Activated CD8-positive, alpha-beta memory T cell treated with anti-CD3 and anti-CD28 coated beads, Interleukin-2, amount 10 ng/mL, durations not matched to agents 7 days and 5 days (primary cell): Measurements from ENCODE around the gene SFT2D2. TPM values are rescaled to one million over a fixed set of nuclear protein-coding genes. Genes with fewer than 3 reads are reported as not detected.
A peak's percentile ranks its signal among the peaks of the same experiment; 100 is the strongest.

Source experiments
- ATAC-seq: fragments of 150-1000 bp; cut with Tn5 transposase; one replicate; pipeline ENCODE4 v1.10.0; 2021; ENCODE audit warnings: moderate library complexity
- CTCF ChIA-PET: fragments of 350-600 bp; sonication (Branson Sonifier 250); formaldehyde crosslinking; loops from one replicate; lab custom pipeline; 2021; ENCODE audit warnings: antibody characterized with exemption; lab: Charles Lee
- DNase-seq: peaks from one replicate; pipeline ENCODE4 v3.0.0-alpha.2; 2020
- H3K27ac Mint-ChIP-seq: one replicate; pipeline ENCODE4 v1.8.0; 2021; ENCODE audit warnings: mild to moderate bottlenecking, mixed read lengths
- H3K27me3 Mint-ChIP-seq: one replicate; pipeline ENCODE4 v1.8.0; 2021; ENCODE audit warnings: mixed read lengths
- H3K36me3 Mint-ChIP-seq: one replicate; pipeline ENCODE4 v1.8.0; 2021; ENCODE audit warnings: mild to moderate bottlenecking, mixed read lengths
- H3K4me1 Mint-ChIP-seq: one replicate; pipeline ENCODE4 v1.8.0; 2021; ENCODE audit warnings: mixed read lengths
- H3K4me3 Mint-ChIP-seq: one replicate; pipeline ENCODE4 v1.8.0; 2021; ENCODE audit warnings: mild to moderate bottlenecking, moderate library complexity, mixed read lengths
- H3K9me3 Mint-ChIP-seq: one replicate; pipeline ENCODE4 v1.8.0; 2022; ENCODE audit warnings: low read depth, mixed read lengths
- total RNA-seq, 2 experiments: library from RNA; stranded (reverse); gene quantifications; one replicate each; pipeline ENCODE4 v1.2.3, GENCODE V29; 2021

The SFT2D2 gene
- total RNA-seq, 2 experiments from 2014 or later = 63.2 to 65.9 TPM

- Mint-ChIP-seq H3K4me1 (peaks cover 23% of the 10 kb centered on the region), H3K27me3 (no peaks in the 10 kb centered on the region), H3K4me3 (no peak overlapping the region), H3K27ac (peak overlapping the region; percentile 60), H3K36me3 (peaks cover 2% of the 10 kb centered on the region), H3K9me3 (no peaks in the 10 kb centered on the region)
- no peak for ATAC-seq
- CTCF ChIA-PET = interaction anchor here (1.0 to 1.3 kb wide), 4 partner anchors 27 to 51 kb away, joined by 3 to 4 read pairs (median 4); no protein-coding TSS in a partner anchor
- no peak for DNase-seq
These were observed 60.4 kb downstream of the SFT2D2 start for GRCh38 chr1:168285971-168286927.

GRCh38 chr1:168287237-168287664 lies 61.4 kb downstream of the SFT2D2 start:
- H3K27ac Mint-ChIP-seq = peak overlapping the region; percentile 69
- CTCF ChIA-PET = interaction anchor here (0.8 to 1.3 kb wide), 5 partner anchors 26 to 55 kb away, joined by 3 to 4 read pairs (median 3); no protein-coding TSS in a partner anchor
- H3K27me3 Mint-ChIP-seq = no peaks in the 10 kb centered on the region
- H3K9me3 Mint-ChIP-seq = no peaks in the 10 kb centered on the region
- DNase-seq (no peak), ATAC-seq (peak; percentile 99)
- no peak overlapping the region for H3K4me3 Mint-ChIP-seq
- peaks cover 2% of the 10 kb centered on the region for H3K36me3 Mint-ChIP-seq
- peaks cover 24% of the 10 kb centered on the region for H3K4me1 Mint-ChIP-seq

- Mint-ChIP-seq H3K4me1 (peaks cover 24% of the 10 kb centered on the region), H3K4me3 (no peak overlapping the region), H3K27me3 (no peaks in the 10 kb centered on the region), H3K27ac (no peak overlapping the region), H3K36me3 (peaks cover 2% of the 10 kb centered on the region), H3K9me3 (no peaks in the 10 kb centered on the region)
- no peak for ATAC-seq
- no peak for DNase-seq
- CTCF ChIA-PET = no interaction called here
These were observed 62.7 kb downstream of the SFT2D2 start for GRCh38 chr1:168288311-168289052.

- CTCF ChIA-PET = interaction anchor here (1.2 kb wide), 1 partner anchor 51 kb away, joined by 3 read pairs; no protein-coding TSS in a partner anchor
- Mint-ChIP-seq H3K36me3 (peaks cover 2% of the 10 kb centered on the region), H3K9me3 (no peaks in the 10 kb centered on the region), H3K27me3 (no peaks in the 10 kb centered on the region), H3K4me3 (no peak overlapping the region), H3K4me1 (peaks cover 15% of the 10 kb centered on the region), H3K27ac (no peak overlapping the region)
- ATAC-seq (no peak), DNase-seq (no peak)
These were observed 65.5 kb downstream of the SFT2D2 start for GRCh38 chr1:168291222-168291837.

- Mint-ChIP-seq H3K27me3 (no peaks in the 10 kb centered on the region), H3K9me3 (no peaks in the 10 kb centered on the region), H3K4me1 (peaks cover 2% of the 10 kb centered on the region), H3K36me3 (peaks cover 2% of the 10 kb centered on the region), H3K4me3 (no peak overlapping the region), H3K27ac (no peak overlapping the region)
- CTCF ChIA-PET = interaction anchor here (0.9 to 1.1 kb wide), 2 partner anchors 9 to 58 kb away, joined by 3 read pairs; no protein-coding TSS in a partner anchor
- no peak for DNase-seq
- no peak for ATAC-seq
These were observed 67.6 kb downstream of the SFT2D2 start for GRCh38 chr1:168293356-168293755.

- Mint-ChIP-seq H3K27me3 (no peaks in the 10 kb centered on the region), H3K9me3 (no peaks in the 10 kb centered on the region), H3K36me3 (peaks cover 4% of the 10 kb centered on the region), H3K4me3 (no peak overlapping the region), H3K4me1 (peaks cover 2% of the 10 kb centered on the region), H3K27ac (no peak overlapping the region)
- DNase-seq (no peak), ATAC-seq (no peak)
- CTCF ChIA-PET = interaction anchor here (1.1 kb wide), 1 partner anchor 43 kb away, joined by 3 read pairs; no protein-coding TSS in a partner anchor
These were observed 69.8 kb downstream of the SFT2D2 start for GRCh38 chr1:168295411-168296114.

- CTCF ChIA-PET = interaction anchor here (0.6 kb wide), 1 partner anchor 116 kb away, joined by 3 read pairs; no protein-coding TSS in a partner anchor
- Mint-ChIP-seq H3K4me1 (no peaks in the 10 kb centered on the region), H3K27ac (no peak overlapping the region), H3K27me3 (no peaks in the 10 kb centered on the region), H3K4me3 (no peak overlapping the region), H3K9me3 (no peaks in the 10 kb centered on the region), H3K36me3 (peaks cover 4% of the 10 kb centered on the region)
- no peak for DNase-seq
- no peak for ATAC-seq
These were observed 71.4 kb downstream of the SFT2D2 start for GRCh38 chr1:168297019-168297730.

- H3K4me3 Mint-ChIP-seq = no peak overlapping the region
- DNase-seq = no peak
- CTCF ChIA-PET = no interaction called here
- peaks cover 4% of the 10 kb centered on the region for H3K36me3 Mint-ChIP-seq
- no peak for ATAC-seq
- H3K9me3 Mint-ChIP-seq = no peaks in the 10 kb centered on the region
- H3K27me3 Mint-ChIP-seq = no peaks in the 10 kb centered on the region
- H3K27ac Mint-ChIP-seq = no peak overlapping the region
- no peaks in the 10 kb centered on the region for H3K4me1 Mint-ChIP-seq
These were observed 72.6 kb downstream of the SFT2D2 start for GRCh38 chr1:168298446-168298845.

- Mint-ChIP-seq H3K4me1 (no peaks in the 10 kb centered on the region), H3K27ac (no peak overlapping the region), H3K27me3 (no peaks in the 10 kb centered on the region), H3K9me3 (no peaks in the 10 kb centered on the region), H3K36me3 (peaks cover 4% of the 10 kb centered on the region), H3K4me3 (no peak overlapping the region)
- no peak for ATAC-seq
- CTCF ChIA-PET = no interaction called here
- no peak for DNase-seq
These were observed 74.8 kb downstream of the SFT2D2 start for GRCh38 chr1:168300626-168301025.

- Mint-ChIP-seq H3K4me1 (no peaks in the 10 kb centered on the region), H3K4me3 (no peak overlapping the region), H3K27me3 (no peaks in the 10 kb centered on the region), H3K27ac (no peak overlapping the region), H3K9me3 (no peaks in the 10 kb centered on the region), H3K36me3 (peaks cover 2% of the 10 kb centered on the region)
- CTCF ChIA-PET = interaction anchor here (1.2 kb wide), 1 partner anchor 63 kb away, joined by 3 read pairs; no protein-coding TSS in a partner anchor
- ATAC-seq (no peak), DNase-seq (no peak)
These were observed 76.0 kb downstream of the SFT2D2 start for GRCh38 chr1:168301664-168302320.
